GM21723 (cell line): ENCODE data around the gene GPATCH2.
"Not testable (repeated sequence)": the region's sequence is repeated elsewhere in the genome, so short reads cannot be mapped to it uniquely, and the experiment has no call there.

Experiments
- ATAC-seq: cut with Tn5 transposase; IDR thresholded peaks from one replicate; pipeline ENCODE4 v1.9.1; 2021; ENCODE audit warnings: mild to moderate bottlenecking, moderate library complexity; ENCODE audit not compliant: unreplicated experiment

The GPATCH2 gene

GRCh38 chr1:217453816-217454215 is 177.1 kb downstream of the GPATCH2 start:
- no peak for ATAC-seq

GRCh38 chr1:217449370-217449769 is 181.5 kb downstream of the GPATCH2 start:
- no peak for ATAC-seq

GRCh38 chr1:217443845-217444244 is 187.0 kb downstream of the GPATCH2 start:
- ATAC-seq: no peak

- ATAC-seq: no peak
Measured at GRCh38 chr1:217437376-217437775, 193.5 kb downstream of the GPATCH2 start.

GRCh38 chr1:217435204-217435603 is 195.7 kb downstream of the GPATCH2 start:
- no peak for ATAC-seq

- ATAC-seq: no peak
Measured at GRCh38 chr1:217433664-217434063, 197.2 kb downstream of the GPATCH2 start.

- no peak for ATAC-seq
Measured at GRCh38 chr1:217432339-217432738, 198.6 kb downstream of the GPATCH2 start.

- ATAC-seq: no peak
Measured at GRCh38 chr1:217431395-217431794, 199.5 kb downstream of the GPATCH2 start.

- no peak for ATAC-seq
Measured at GRCh38 chr1:217425422-217425821, 205.5 kb downstream of the GPATCH2 start.

- no peak for ATAC-seq
Measured at GRCh38 chr1:217419194-217419551, 211.7 kb downstream of the GPATCH2 start.

GRCh38 chr1:217418269-217419193 is 212.4 kb downstream of the GPATCH2 start:
- ATAC-seq: no peak

- ATAC-seq: no peak
Measured at GRCh38 chr1:217417363-217417762, 213.5 kb downstream of the GPATCH2 start.

- no peak for ATAC-seq
Measured at GRCh38 chr1:217407534-217408001, 223.3 kb downstream of the GPATCH2 start.

- ATAC-seq: no peak
Measured at GRCh38 chr1:217403026-217403720, 227.7 kb downstream of the GPATCH2 start.

- no peak for ATAC-seq
Measured at GRCh38 chr1:217402301-217402700, 228.6 kb downstream of the GPATCH2 start.

- no peak for ATAC-seq
Measured at GRCh38 chr1:217393896-217394295, 237.0 kb downstream of the GPATCH2 start.

- ATAC-seq: no peak
Measured at GRCh38 chr1:217392441-217392840, 238.4 kb downstream of the GPATCH2 start.

GRCh38 chr1:217389895-217390294 is 241.0 kb downstream of the GPATCH2 start:
- no peak for ATAC-seq

- ATAC-seq: no peak
Measured at GRCh38 chr1:217388522-217389065, 242.3 kb downstream of the GPATCH2 start.

- ATAC-seq: not testable (repeated sequence)
Measured at GRCh38 chr1:217381773-217382172, 249.1 kb downstream of the GPATCH2 start.

- ATAC-seq: not testable (repeated sequence)
Measured at GRCh38 chr1:217379804-217380203, 251.1 kb downstream of the GPATCH2 start.

GRCh38 chr1:217379336-217379735 is 251.6 kb downstream of the GPATCH2 start:
- ATAC-seq: no peak
